Stimulated activated naive B cell treated with anti-CD40 and anti-IgM and Interleukin-4, amounts not matched to agents 10 μg/mL and 1 μg/mL and 100 μg/mL, for 72 hours (primary cell): ENCODE results near the gene HEPH.
"Not testable (repeated sequence)": the region's sequence is repeated elsewhere in the genome, so short reads cannot be mapped to it uniquely, and the experiment has no call there.

ENCODE experiments used
- ATAC-seq, 2 donors: fragments of 150-1000 bp; cut with Tn5 transposase; replicated peaks; 2 replicates each; pipeline ENCODE4 v1.10.0; 2021; ENCODE audit warnings: moderate library complexity in 1 of 2
- DNase-seq: peaks from one replicate; pipeline ENCODE4 v3.0.0; 2021
- H3K27ac Mint-ChIP-seq: one replicate; pipeline ENCODE4 v1.8.0; 2022; ENCODE audit warnings: mild to moderate bottlenecking, mixed read lengths
- H3K27me3 Mint-ChIP-seq, 2 donors: one replicate each; pipeline ENCODE4 v1.8.0; 2022; ENCODE audit warnings: mixed read lengths in 2 of 2
- H3K36me3 Mint-ChIP-seq, 2 donors: one replicate each; pipeline ENCODE4 v1.8.0; 2022; ENCODE audit warnings: mixed read lengths in 2 of 2, mild to moderate bottlenecking in 1 of 2
- H3K4me1 Mint-ChIP-seq, 2 donors: one replicate each; pipeline ENCODE4 v1.8.0; 2022; ENCODE audit warnings: mixed read lengths in 2 of 2, mild to moderate bottlenecking in 1 of 2
- H3K4me3 Mint-ChIP-seq, 2 donors: one replicate each; pipeline ENCODE4 v1.8.0; 2022; ENCODE audit warnings: mild to moderate bottlenecking in 2 of 2, mixed read lengths in 2 of 2, moderate library complexity in 1 of 2
- H3K9me3 Mint-ChIP-seq, 2 donors: one replicate each; pipeline ENCODE4 v1.8.0; 2022; ENCODE audit warnings: mixed read lengths in 2 of 2, mild to moderate bottlenecking in 1 of 2

HEPH gene, protein sequence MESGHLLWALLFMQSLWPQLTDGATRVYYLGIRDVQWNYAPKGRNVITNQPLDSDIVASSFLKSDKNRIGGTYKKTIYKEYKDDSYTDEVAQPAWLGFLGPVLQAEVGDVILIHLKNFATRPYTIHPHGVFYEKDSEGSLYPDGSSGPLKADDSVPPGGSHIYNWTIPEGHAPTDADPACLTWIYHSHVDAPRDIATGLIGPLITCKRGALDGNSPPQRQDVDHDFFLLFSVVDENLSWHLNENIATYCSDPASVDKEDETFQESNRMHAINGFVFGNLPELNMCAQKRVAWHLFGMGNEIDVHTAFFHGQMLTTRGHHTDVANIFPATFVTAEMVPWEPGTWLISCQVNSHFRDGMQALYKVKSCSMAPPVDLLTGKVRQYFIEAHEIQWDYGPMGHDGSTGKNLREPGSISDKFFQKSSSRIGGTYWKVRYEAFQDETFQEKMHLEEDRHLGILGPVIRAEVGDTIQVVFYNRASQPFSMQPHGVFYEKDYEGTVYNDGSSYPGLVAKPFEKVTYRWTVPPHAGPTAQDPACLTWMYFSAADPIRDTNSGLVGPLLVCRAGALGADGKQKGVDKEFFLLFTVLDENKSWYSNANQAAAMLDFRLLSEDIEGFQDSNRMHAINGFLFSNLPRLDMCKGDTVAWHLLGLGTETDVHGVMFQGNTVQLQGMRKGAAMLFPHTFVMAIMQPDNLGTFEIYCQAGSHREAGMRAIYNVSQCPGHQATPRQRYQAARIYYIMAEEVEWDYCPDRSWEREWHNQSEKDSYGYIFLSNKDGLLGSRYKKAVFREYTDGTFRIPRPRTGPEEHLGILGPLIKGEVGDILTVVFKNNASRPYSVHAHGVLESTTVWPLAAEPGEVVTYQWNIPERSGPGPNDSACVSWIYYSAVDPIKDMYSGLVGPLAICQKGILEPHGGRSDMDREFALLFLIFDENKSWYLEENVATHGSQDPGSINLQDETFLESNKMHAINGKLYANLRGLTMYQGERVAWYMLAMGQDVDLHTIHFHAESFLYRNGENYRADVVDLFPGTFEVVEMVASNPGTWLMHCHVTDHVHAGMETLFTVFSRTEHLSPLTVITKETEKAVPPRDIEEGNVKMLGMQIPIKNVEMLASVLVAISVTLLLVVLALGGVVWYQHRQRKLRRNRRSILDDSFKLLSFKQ

DNA sequence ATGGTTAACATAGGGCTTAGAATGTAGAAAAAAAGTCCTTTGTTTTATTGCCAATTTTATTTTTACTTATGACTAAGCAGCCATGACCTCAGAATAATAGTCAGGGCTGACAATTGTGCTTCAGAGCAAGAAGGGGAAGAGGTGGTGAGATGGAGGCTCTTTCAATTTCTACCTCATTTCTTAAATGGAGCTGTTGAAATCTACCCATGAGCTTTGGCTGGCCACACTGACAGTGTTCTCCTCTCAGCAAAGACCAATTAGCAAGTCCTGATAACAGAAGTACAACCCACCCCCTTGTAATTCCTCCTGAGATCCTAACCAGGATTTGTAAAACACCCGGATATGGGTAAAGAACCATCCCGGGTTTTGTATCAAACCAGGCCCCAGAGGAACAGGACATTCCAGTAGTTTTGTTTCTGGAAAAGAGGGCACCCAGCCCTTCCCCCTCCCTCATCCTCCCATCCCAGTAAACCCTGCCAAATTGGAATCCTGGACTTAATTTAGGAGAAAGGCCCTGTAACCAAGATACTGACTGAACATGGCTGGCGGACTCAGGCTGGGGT, at the start of gene HEPH:
Gene HEPH, plus strand, starts transcription at position 399 of the 563 bp plus-strand sequence. CDS start 6,324 bp downstream, outside the sequence.
- peaks cover 0 to 2% of the 10 kb centered on the region in 2 donors for H3K4me1 Mint-ChIP-seq
- DNase-seq (no peak), ATAC-seq (peak; percentile 25 to 43)
- H3K9me3 Mint-ChIP-seq: no peaks in the 10 kb centered on the region
- H3K36me3 Mint-ChIP-seq: no peaks in the 10 kb centered on the region
- peaks cover 0 to 18% of the 10 kb centered on the region in 2 donors for H3K27me3 Mint-ChIP-seq
- H3K27ac Mint-ChIP-seq: no peak within 1 kb of the TSS
- H3K4me3 Mint-ChIP-seq: no peak within 1 kb of the TSS

DNA sequence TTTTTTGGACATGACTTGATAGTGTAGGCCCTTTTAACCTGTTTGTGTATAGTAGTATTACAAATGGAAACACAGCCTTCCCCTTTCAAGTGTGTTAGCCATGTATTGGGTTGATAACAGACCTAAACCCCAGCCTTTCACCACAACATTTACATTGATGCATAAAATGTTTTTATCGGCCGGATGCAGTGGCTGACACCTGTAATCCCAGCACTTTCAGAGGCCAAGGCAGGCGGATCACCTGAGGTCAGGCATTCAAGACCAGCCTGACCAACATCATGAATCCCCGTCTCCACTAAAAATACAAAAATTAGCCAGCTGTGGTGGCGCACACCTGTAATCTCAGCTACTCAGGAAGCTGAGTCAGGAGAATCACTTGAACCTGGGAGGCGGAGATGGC, 45.3 kb upstream of the HEPH start:
- DNase-seq, H3K27ac Mint-ChIP-seq, H3K4me3 Mint-ChIP-seq, H3K36me3 Mint-ChIP-seq, H3K4me1 Mint-ChIP-seq, ATAC-seq: not testable (repeated sequence)
- peaks cover 2 to 14% of the 10 kb centered on the region in 2 donors for H3K9me3 Mint-ChIP-seq
- peaks cover 0 to 19% of the 10 kb centered on the region in 2 donors for H3K27me3 Mint-ChIP-seq

DNA sequence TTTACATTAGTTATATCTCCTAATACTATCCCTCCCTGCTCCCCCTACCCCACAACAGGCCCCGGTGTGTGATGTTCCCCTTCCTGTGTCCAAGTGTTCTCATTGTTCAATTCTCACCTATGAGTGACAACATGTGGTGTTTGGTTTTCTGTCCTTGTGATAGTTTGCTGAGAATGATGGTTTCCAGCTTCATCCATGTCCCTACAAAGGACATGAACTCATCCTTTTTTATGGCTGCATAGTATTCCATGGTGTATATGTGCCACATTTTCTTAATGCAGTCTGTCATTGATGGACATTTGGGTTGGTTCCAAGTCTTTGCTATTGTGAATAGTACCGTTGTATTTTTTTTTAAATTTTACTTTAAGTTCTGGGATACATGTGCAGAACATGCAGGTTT, 42.7 kb upstream of the HEPH start:
- H3K27me3 Mint-ChIP-seq: peaks cover 0 to 22% of the 10 kb centered on the region in 2 donors
- ATAC-seq, H3K27ac Mint-ChIP-seq, H3K4me1 Mint-ChIP-seq, H3K4me3 Mint-ChIP-seq, DNase-seq, H3K36me3 Mint-ChIP-seq: not testable (repeated sequence)
- H3K9me3 Mint-ChIP-seq: peaks cover 6 to 20% of the 10 kb centered on the region in 2 donors

DNA sequence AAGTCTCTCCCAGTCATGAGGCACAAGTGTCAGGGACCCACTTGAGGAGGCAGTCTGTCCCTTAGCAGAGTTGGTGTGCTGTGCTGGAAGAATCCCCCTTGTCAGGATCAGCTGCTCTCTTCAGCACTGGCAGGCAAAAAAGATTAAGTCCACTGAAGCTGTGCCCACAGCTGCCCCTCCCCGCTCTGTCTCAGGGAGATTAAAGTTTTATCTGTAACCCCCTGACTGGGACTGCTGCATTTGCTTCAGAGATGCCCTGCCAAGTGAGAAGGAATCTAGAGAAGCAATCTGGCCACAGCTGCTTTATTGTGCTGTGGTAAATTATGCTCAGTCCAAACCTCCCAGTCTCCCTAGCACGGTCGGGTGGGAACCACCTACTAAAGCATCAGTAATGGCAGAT, 37.4 kb upstream of the HEPH start:
- Mint-ChIP-seq H3K9me3 (peaks cover 4 to 11% of the 10 kb centered on the region in 2 donors), H3K27me3 (peaks cover 0 to 22% of the 10 kb centered on the region in 2 donors), H3K27ac (no peak overlapping the region), H3K4me3 (no peak overlapping the region), H3K4me1 (peaks cover 2 to 7% of the 10 kb centered on the region in 2 donors), H3K36me3 (peaks cover 0 to 3% of the 10 kb centered on the region in 2 donors)
- ATAC-seq (no peak), DNase-seq (no peak)

DNA sequence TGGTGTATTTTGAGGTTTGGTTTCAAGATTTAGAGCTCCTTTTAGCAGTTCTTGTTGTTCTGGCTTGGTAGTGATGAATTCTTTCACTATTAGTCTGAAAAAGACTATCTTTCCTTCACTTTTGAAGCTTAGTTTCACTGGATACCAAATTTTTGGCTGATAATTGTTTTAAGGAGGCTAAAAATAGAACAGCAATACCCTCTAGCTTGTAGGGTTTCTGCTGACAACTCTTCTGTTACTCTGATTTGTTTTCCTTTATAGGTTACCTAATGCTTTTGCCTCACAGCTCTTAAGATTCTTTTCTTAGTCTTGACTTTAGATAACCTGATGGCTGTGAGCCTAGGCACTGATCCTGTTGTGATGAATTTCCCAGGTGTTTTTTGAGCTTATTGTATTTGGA, 33.6 kb upstream of the HEPH start:
- H3K4me3 Mint-ChIP-seq: no peak overlapping the region
- H3K36me3 Mint-ChIP-seq: no peaks in the 10 kb centered on the region
- no peak for DNase-seq
- H3K27me3 Mint-ChIP-seq: peaks cover 0 to 18% of the 10 kb centered on the region in 2 donors
- no peak overlapping the region for H3K27ac Mint-ChIP-seq
- H3K4me1 Mint-ChIP-seq: no peaks in the 10 kb centered on the region
- ATAC-seq: no peak
- no peaks in the 10 kb centered on the region for H3K9me3 Mint-ChIP-seq

DNA sequence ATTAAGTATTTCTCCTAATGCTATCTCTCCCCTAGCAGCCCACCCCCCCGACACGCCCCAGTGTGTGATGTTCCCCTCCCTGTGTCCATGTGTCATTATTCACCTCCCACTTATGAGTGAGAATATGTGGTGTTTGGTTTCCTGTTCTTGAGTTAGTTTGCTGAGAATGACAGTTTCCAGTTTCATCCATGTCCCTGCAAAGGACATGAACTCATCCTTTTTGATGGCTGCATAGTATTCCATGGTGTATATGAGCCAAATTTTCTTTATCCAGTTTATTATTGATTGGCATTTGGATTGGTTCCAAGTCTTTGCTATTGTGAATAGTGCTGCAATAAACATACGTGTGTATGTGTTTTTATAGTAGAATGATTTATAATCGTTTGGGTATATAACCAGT, 28.8 kb upstream of the HEPH start:
- not testable (repeated sequence) for DNase-seq, H3K36me3 Mint-ChIP-seq, H3K27ac Mint-ChIP-seq, H3K4me1 Mint-ChIP-seq, H3K4me3 Mint-ChIP-seq, ATAC-seq, H3K9me3 Mint-ChIP-seq
- H3K27me3 Mint-ChIP-seq: peaks cover 0 to 25% of the 10 kb centered on the region in 2 donors

DNA sequence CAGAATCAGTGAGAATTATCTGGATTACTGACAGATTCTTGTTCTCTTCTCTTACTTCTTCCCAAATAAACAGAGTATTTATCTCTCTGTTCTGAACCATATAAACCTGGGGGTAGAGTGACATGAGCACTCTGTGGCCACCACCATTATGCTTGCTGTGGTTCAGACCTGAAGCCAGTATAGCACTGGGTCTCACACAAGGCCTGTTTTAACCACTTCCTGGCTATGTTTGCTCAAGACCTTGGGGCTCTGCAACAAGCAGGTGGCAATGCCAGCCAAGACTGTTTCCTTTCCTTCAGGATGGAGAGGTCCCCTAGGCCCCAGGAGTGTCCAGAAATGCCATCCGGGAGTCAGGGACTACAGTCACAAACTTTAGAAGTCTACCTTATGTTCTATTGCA, 21.7 kb upstream of the HEPH start:
- Mint-ChIP-seq H3K27ac (no peak overlapping the region), H3K4me1 (no peaks in the 10 kb centered on the region), H3K27me3 (peaks cover 0 to 29% of the 10 kb centered on the region in 2 donors), H3K9me3 (no peaks in the 10 kb centered on the region), H3K4me3 (no peak overlapping the region), H3K36me3 (no peaks in the 10 kb centered on the region)
- no peak for DNase-seq
- no peak for ATAC-seq

DNA sequence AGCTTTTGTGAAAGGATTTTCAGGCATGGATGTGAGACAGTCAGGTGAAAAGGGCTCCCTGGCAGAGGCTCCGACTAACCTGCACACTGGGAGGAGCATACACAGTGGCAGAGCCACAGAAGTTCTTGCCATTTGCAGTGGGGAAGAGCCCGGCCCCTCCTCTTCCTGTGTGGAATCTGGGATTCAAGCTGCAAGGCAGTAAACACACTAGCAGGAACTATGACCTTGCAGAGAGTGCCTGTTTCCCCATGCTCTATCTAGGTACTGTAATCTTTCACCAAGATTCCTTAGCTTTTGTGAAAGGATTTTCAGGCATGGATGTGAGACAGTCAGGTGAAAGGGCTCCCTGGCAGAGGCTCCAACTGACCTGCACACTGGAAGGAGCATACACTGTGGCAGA, 19.8 kb upstream of the HEPH start:
- no peaks in the 10 kb centered on the region for H3K4me1 Mint-ChIP-seq
- DNase-seq (no peak), ATAC-seq (no peak)
- H3K27me3 Mint-ChIP-seq: peaks cover 0 to 29% of the 10 kb centered on the region in 2 donors
- H3K27ac Mint-ChIP-seq: no peak overlapping the region
- H3K4me3 Mint-ChIP-seq: no peak overlapping the region
- no peaks in the 10 kb centered on the region for H3K36me3 Mint-ChIP-seq
- no peaks in the 10 kb centered on the region for H3K9me3 Mint-ChIP-seq

DNA sequence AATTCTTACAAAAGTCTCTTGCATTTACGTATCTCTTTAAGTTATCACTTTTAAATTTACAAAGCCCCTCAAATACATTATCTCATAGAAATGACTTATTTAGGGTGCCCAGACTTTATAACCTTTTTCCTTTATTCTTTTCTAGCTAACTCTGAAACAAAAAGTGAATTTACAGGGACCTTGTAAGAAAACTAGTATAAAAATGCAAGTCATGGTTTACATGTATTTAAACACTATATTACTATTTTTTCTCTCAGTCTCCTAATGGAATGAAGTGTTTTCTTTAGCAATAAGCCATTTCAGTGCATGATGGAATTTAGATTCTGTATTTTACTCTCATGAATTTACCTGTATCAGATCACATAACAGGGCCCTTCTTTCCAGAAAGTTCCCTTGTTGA, 14.5 kb upstream of the HEPH start:
- Mint-ChIP-seq H3K36me3 (no peaks in the 10 kb centered on the region), H3K4me1 (no peaks in the 10 kb centered on the region), H3K27me3 (peaks cover 0 to 6% of the 10 kb centered on the region in 2 donors), H3K9me3 (no peaks in the 10 kb centered on the region), H3K4me3 (no peak overlapping the region), H3K27ac (no peak overlapping the region)
- no peak for ATAC-seq
- no peak for DNase-seq

DNA sequence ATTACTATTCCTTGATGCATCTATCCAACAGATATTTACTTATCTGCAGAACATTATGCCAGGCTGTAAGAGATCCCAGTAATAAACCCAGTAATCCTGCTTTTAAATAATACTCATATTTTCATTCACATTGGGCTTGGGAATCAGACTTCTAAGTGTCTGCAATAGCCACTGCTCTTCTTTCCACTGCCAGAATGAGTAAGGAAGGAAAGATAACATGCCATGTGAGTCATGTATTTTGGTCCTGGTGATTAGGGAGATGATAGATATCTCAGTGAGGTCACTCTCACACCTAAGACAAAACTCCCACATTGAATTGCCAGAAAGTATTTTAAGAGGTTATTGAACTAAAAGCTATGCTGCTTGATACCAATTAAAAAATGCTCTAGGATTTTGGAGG, 13.9 kb upstream of the HEPH start:
- Mint-ChIP-seq H3K4me1 (no peaks in the 10 kb centered on the region), H3K36me3 (no peaks in the 10 kb centered on the region), H3K27me3 (peaks cover 0 to 6% of the 10 kb centered on the region in 2 donors), H3K27ac (no peak overlapping the region), H3K4me3 (no peak overlapping the region), H3K9me3 (no peaks in the 10 kb centered on the region)
- DNase-seq (no peak), ATAC-seq (no peak)

DNA sequence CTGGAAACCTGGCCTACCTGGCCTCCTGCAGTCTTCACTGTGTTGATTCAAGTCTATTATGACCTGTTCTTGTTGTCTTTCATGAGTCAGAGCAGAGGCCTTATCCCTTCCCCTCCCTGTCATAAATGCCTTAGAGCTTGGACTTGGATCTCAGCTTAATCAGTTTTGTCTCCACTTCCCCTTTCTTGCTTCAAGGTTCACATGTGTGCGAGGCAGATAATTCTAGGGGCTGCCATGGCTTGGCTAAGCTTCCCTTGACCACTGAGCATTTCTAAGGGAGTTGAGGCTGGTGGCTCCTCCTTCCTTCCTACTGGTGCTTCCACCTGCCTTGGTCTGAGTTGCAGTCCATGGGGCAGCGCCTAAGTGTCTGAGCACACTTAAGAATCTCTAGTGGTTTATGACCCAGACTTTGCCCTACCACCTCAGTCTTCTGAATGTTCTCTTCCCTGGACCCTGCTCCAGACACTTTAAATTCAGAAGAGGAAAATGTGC, 1.7 kb upstream of the HEPH start:
- H3K9me3 Mint-ChIP-seq: no peaks in the 10 kb centered on the region
- no peak overlapping the region for H3K27ac Mint-ChIP-seq
- ATAC-seq: peak; percentile 46 to 55
- DNase-seq: no peak
- peaks cover 0 to 11% of the 10 kb centered on the region in 2 donors for H3K27me3 Mint-ChIP-seq
- H3K36me3 Mint-ChIP-seq: no peaks in the 10 kb centered on the region
- H3K4me3 Mint-ChIP-seq: no peak overlapping the region
- peaks cover 0 to 2% of the 10 kb centered on the region in 2 donors for H3K4me1 Mint-ChIP-seq

DNA sequence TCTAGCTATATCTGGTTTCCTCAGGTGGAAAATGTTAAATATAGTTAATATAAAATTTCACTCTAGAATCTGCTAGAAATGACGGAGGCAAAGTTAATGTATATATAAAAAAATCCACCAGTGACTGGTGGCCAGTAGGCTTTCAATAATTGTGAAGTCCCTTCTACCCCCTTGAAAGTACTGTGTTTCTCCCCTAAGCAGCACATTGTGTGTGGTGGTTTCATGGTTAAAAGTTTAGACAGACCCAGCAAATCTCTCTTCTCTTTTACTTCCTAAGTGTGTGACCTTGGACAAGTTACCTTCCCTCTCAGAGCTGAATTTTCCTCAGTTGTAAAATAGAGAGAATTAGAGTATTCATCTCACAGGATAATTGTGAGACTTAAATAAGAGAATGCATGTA, 600 bp upstream of the HEPH start:
- no peaks in the 10 kb centered on the region for H3K9me3 Mint-ChIP-seq
- no peak for DNase-seq
- H3K27ac Mint-ChIP-seq: no peak overlapping the region
- peaks cover 0 to 2% of the 10 kb centered on the region in 2 donors for H3K4me1 Mint-ChIP-seq
- no peak overlapping the region for H3K4me3 Mint-ChIP-seq
- H3K36me3 Mint-ChIP-seq: no peaks in the 10 kb centered on the region
- H3K27me3 Mint-ChIP-seq: peaks cover 0 to 16% of the 10 kb centered on the region in 2 donors
- peak in 1 of 2 donors; percentile 33 for ATAC-seq

DNA sequence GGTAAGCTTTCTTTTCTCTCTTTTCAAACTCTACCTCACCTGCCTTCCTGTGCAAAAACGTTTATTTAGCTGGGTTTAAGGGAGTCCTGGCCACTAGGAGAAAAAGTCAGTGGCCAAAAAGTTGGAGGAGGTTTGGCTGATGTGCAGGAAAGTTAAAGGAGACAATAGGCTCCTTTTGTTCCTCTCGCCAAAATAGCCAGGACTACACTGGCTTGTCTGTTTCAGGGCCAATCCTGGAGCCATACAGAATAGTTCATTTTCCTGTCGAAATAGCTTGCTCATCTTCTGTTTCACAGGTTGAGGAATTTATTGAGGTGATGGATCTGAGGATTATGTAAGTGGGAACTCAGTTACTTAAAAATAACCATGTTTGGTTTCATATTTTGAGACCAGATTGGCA, 423 bp downstream of the HEPH start:
- H3K4me3 Mint-ChIP-seq: no peak overlapping the region
- ATAC-seq (no peak), DNase-seq (no peak)
- peaks cover 0 to 2% of the 10 kb centered on the region in 2 donors for H3K4me1 Mint-ChIP-seq
- H3K9me3 Mint-ChIP-seq: no peaks in the 10 kb centered on the region
- H3K27me3 Mint-ChIP-seq: peaks cover 0 to 22% of the 10 kb centered on the region in 2 donors
- H3K27ac Mint-ChIP-seq: no peak overlapping the region
- H3K36me3 Mint-ChIP-seq: no peaks in the 10 kb centered on the region

DNA sequence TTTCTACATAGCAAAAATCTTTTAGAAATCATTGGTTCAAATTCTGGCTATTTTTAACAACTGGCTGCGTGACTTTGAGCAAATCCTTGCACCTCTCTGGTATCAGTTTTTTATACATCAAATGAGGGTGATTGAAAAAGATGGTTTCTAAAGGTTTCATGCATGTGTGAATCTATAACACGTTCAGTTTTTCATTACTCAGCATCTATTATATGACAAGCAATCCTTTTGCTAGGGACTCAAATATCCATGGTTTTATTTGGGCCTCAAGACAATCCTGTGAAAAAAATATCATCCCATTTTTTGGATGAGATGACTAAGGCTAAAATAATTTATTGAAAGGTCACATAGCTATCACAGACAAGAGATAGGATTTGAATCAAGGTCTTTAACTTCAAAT, 884 bp downstream of the HEPH start:
- no peak for ATAC-seq
- Mint-ChIP-seq H3K36me3 (no peaks in the 10 kb centered on the region), H3K4me1 (peaks cover 0 to 2% of the 10 kb centered on the region in 2 donors), H3K27me3 (peaks cover 0 to 21% of the 10 kb centered on the region in 2 donors), H3K4me3 (no peak overlapping the region), H3K27ac (no peak overlapping the region), H3K9me3 (no peaks in the 10 kb centered on the region)
- no peak for DNase-seq
